Right lung (tissue), 5 donors: Measurements from ENCODE around the gene ARHGEF37. TPM values are rescaled to one million over a fixed set of nuclear protein-coding genes. Genes with fewer than 3 reads are reported as not detected.
"Not testable (repeated sequence)": the region's sequence is repeated elsewhere in the genome, so short reads cannot be mapped to it uniquely, and the experiment has no call there.

Experiments
- DNase-seq, 2 donors: peaks; one replicate each; pipeline ENCODE4 v3.0.0-alpha.2; 2013
- polyA plus RNA-seq, 5 donors: library from polyadenylated mRNA; unstranded; fragments of 120-200 nt; gene quantifications; one replicate each; pipeline versions ENCODE4 v1.2.1 to v1.2.3, GENCODE V29; 2013; ENCODE audit warnings: inconsistent platforms in 1 of 5, low replicate concordance in 1 of 5; ENCODE audit not compliant: insufficient read length in 5 of 5, insufficient read depth in 1 of 5

ARHGEF37 gene
- polyA plus RNA-seq, 5 donors = 4.2 to 6.2 (median 5.2) TPM

DNA sequence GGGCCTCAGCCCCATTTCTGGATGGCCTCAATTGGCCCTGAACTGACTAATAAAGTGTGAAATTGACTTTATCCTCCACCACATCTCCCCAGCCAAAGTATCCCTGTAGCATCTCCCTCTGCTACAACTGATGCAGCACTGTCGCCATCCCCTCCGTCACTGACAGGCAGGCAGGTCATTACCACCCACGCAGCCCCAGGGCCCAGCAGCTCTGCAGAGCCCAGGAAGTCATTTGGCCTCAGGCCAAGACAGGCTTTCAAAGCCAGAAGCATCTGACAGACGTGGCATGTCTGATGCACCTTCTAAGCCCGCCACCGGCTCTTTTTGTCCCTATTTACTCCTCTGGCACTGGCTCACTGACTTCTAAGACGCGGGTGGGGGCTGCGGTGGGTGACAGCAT is 65.3 kb downstream of the ARHGEF37 start:
- no peak for DNase-seq

DNA sequence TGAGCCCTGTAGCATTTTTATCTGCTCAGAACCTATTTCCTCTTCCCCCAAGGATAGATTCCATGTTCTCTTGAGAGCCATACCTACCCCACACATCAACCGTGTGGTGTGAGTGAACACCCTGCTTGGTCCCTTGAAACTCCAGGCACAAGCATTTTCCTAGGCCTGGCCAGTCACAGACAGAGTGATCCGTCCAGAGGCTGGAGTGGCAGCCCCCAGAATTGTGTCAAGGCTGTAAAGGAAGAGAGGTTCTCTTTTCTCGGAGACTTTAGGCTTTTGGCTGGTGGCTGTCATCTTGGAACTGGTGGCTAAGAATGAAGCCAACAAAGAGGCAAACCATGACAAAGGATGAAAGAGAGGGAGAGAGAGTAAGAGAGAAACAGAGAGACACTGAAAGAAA is 66.0 kb downstream of the ARHGEF37 start:
- no peak for DNase-seq

DNA sequence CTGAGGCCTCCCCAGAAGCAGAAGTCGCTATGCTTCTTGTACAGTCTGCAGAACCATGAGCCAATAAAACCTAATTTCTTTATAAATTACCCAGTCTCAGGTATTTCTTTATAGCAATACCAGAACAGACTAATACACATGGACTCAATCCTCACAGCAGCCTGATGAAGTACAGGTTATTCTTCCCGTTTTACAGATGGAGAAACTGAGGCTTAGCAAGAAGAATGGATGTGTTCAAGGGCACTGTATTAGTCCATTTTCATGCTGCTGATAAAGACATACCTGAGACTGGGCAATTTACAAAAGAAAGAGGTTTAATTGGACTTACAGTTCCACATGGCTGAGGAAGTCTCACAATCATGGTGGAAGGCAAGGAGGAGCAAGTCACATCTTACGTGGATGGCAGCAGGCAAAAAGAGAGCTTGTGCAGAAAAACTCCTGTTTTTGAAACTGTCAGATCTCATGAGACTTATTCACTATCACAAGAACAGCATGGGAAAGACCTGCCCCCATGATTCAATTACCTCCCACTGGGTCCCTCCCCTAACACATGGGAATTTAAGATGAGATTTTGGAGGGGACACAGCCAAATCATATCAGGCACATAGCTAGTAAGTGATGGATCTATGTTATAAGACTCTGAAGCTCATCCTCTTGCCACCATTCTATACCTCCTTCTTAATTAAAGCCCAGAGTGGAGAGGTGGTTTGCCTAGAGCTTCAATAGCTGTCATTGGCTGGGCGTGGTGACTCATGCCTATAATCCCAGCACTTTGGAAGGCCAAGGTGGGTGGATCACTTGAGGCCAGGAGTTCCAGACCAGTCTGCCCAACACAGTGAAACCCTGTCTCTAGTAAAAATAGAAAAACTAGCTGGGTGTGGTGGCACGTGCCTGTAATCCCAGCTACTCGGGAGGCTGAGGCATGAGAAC is 67.4 kb downstream of the ARHGEF37 start:
- DNase-seq = not testable (repeated sequence)

DNA sequence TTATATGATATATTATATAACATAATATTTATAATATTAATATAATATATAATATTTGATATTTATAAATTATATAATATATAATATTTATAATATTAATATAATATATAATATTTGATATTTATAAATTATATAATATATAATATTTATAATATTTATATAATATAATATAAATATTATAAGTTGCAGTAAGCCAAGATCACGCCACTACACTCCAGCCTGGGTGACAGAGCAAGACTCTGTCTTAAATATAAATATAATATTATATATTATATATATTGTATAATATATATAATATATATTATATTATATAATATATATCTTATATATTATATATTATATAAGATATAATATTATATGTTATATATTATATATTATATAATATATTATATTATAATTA is 68.4 kb downstream of the ARHGEF37 start:
- not testable (repeated sequence) for DNase-seq

DNA sequence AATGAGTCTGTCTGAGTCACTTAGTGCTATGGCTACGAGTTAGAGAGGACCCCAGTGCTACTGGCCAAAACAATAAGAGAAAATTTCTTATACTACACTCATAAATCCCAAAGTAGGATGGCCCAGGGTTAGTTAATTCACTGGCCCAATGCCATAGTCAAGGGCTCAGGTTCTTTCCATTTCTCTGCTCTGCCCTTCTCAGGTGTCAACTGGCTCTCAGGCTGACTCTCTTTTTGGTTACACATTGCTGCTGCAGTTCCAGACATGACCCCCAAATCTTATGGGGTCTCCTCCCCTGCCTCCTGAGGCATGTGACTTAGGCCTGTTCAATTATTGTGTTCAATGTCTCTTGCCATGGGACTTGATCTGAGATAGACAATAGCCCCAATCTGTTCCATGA is 70.4 kb downstream of the ARHGEF37 start:
- DNase-seq = no peak

DNA sequence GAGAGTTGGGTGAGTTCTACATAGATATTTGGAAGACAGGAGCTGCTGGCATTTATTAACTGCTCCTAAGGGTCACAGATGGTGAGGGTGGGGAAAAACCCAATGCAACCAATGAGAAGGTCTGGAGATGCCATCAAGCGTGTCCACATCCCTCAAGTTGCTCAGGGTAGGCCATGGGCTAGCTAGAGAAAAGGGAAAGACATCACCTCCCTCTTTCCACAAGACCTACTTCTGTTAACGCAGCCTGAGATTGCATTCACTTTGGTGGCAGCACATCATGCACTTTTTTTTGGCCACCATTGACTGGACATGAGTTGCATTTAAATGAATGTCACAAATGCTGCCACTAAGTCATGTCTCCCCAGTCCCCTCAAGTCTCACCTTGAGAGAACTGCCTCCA is 71.4 kb downstream of the ARHGEF37 start:
- no peak for DNase-seq

DNA sequence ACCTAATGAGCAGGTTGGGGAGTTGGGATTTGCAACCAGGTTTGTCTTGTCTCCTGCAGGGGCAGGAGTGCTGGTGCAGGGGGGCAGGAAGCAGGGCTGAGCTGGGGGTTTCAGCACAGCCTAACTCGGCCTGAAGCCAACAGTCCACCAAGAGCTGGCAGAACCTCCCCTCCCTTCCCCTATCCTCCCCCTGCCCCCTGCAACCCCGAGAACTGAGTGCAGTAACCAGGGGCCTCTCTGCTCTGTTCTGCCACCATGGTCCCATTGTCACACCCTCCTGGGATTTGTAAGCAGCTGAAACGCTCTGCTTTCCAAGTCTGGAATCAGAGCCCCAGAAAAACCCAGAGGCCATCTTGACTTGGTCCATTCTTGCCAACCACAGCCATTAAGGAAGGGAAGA is 72.9 kb downstream of the ARHGEF37 start:
- DNase-seq = no peak

DNA sequence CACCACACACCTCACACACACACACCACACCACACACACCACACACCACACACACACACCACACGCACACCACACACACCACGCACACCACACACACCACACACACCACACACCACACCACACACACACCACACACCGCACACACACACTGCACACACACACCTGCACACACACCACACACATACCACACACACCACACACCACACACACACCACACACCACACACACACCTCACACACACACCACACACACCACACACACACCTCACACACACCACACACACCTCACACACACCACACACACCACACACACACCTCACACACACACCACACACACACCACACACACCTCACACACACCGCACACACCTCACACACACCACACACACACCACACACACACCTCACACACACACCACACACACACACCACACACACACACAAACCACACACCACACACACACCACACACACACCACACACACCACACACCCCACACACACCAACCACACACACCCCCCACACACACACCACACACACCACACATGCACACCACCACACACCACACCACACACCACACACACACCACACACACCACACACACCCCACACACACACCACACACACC is 73.7 kb downstream of the ARHGEF37 start:
- no peak for DNase-seq

DNA sequence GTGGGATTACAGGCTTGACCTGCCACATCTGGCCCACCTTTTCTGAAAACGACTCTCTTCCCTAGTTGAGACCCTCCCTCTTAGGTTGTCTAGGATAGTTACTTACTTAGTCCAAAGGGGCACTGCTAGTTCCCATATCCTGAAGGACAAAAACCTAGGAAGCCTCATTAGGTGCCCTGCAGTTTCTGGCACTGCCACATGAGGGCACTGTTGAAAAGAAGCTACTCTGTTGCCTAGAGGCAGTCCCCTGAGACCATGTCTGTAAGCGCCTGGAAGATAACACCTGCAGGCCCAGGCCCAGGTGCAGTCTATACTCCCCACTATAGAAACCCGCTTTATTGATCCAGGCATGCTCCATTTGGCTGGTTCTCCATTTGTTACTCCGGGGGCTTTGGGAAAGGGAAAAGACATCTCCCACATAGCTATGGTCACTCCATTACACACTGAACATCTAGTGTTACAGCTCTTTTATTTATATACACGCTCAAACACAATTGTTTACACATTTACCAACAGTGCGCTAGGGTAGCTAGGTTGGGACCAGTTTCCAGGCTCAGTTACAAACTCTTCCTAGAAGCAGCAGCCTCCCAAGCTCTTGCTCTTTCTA is 75.4 kb downstream of the ARHGEF37 start:
- DNase-seq = no peak

DNA sequence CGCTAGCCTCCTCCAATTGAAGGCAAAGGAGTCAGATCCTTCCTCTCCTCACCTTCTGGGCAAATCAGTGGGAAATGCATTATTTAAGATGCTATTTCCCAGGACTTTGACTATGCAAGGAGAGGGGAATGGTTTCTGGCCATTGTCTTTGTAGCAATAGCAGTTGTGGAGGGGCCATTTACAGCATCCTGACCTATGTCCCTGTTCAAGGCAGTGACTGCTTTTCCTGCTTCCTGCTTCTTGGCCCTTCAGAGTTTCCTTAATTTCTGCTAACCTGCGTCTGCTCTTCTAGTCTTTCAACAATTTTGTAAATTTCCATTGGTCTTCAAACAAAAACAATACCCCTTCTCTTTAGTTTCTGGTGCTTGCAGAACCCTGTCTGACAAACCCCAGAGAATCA is 76.0 kb downstream of the ARHGEF37 start:
- DNase-seq = no peak

DNA sequence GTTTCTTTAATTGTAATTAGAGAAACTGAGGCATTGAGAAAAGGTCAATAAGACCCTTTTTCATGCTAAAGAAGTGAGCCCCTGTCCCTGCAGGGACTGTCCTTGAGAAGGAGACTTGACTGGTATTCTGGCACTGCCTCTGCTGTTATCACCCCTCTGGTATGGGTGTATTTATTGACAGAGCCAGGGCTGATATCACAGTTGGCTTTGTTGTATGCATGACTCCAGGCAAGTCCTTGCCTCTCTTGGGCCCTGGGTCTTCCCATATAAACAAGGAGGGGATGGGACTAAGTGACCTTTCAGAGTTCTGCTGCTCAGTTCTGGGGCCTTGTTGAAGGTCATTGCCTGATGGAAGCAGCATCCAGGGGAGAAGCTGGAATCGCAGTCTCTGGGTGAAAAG is 77.0 kb downstream of the ARHGEF37 start:
- DNase-seq = no peak

DNA sequence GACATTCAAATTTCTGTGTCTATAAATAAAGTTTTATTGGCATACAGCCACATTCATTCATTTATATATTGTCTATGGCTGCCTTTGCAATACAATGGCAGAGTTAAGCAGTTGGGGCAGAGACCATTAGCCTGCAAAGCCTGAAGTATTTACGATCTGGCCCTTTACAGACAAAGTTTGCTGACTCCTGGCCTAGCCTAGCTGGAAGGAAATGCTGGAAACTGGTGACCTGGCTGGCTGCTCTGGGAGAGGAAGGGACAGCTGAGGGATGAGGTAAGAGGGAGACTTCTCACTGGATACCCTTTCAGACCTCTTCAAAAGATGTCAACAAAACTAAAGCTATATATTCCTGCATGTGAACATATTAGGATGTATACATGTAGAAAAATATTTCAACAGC is 82.8 kb downstream of the ARHGEF37 start:
- DNase-seq = no peak

DNA sequence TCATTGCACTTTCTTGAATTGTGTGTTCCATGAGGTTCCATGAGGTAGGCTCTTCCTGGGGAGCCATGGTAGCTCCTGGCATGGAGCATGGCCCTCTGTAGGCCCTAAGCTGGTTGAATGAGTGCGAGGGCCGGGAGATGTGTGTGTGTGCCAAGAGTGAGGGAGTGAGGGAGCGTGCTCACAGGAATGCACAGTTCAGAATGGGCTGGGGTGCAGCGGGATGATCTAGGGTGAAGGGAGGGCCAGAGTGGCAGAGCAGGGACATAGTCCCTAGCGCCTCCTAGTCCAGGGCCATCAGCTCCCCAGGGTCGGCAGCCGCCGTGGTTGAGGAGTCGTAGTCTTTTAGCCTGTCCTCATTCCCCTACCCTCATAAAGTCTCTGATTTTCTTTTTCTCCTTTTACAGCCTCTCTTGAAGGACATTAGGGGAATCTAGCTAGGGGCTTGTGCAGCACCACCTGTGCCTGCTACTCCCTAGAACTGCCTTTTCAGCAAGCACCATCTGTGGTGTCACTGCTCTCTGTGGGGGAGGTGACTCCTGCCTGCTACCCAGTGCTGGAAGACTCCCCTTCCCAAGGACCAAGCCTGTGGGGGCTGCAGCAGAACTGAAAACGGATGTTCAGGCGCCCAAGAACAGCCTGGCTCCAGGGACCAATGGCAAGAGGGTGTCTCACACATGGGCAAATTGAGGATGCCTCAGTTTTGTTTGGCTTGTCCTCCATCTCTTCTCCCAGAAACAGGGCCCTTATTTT is 83.5 kb downstream of the ARHGEF37 start:
- DNase-seq = no peak

DNA sequence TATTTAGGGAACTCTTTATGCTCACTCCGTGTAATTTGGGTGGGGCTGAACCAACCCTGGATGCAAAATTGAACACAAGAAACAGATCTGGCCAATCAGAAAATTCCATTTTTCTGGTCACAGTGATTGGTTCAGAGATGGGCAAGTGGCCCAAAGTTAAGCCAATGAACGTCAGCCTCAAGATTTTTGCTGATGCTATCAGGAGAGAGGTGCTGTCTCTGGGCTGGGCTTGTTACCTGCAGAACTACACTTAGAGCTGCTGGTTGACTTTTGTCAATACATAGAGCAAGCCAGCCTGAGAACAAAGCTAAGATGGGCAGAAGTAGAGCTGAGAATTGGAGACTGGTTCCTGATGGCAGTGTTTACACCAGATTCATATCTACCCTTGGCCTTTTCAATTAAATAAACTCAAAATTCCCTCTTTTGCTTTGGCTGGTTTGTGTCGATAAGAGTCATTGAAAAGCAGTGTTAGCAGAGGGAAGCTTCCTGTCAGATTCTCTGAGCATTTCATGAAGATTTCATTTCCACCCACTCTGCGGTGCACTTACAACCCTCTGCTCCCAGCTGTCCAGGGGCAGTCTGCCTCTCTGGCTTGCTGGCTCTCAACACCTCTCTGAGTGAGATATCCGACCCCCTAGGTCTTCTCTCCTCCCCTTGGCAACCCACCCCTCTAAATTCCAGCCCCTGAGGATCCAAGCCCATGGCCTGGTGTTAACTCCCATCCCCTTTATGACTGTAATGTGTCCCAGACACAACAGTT is 84.3 kb downstream of the ARHGEF37 start:
- DNase-seq = no peak

DNA sequence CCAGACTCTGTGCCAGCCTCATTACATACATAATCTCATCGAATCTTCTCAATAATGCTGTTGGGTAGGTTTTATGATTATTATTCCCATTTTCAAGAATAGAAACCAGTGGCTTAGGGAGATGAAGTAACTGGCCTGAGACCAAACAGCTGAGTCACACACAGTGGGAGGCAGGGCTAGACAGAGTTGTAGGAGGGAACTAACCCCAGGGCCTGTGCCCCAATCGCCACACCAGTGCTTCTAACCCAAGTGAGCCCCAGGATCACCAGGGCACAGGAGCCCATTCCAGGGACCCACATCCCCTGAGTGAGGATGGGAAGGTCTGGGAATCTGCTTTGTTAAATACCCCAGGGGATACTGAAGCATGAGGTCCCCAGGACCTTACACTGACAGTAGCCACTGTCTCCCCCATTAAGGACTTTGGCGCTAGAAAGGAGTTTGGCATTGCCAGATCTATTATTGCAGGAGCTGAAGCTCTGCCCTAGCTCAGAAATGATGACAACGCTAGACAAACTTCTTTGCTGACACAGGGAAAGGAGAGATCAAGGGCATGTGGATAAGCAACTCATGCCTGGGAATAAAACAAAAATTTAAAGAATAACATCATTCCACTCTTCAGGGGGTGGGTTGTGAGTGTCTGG is 85.0 kb downstream of the ARHGEF37 start:
- DNase-seq = no peak

DNA sequence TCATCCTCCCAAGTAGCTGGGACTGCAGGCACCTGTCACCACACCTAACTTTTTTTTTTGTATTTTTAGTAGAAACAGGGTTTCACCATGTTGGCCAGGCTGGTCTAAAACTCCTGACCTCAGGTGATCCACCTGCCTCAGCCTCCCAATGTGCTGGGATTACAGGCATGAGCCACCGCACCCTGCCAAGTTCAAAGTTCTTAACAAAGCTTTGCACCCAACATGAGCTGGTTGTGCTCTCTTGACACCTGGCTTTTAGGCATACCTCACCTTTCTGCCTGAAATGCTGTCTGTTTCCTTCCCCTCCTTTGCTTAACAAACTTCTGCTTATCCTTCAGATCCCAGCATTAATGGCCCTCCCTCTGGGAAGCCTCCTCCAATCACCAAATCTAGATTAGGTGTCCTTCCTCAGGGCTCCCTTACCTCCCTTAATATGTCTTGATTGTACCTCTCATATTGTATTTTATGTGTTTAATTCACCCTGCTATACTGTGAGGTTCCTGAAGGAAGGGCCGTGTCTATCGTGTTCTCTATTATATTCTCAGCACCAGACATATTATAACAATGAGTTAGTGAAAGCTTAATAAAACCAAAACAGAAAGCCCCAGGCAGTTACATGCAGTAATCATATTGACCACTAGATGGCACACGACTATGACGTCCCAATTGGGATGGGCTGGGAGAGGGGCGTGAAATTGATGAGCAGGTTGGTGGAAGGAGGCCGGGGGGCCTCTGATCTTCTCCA is 86.0 kb downstream of the ARHGEF37 start:
- no peak for DNase-seq

DNA sequence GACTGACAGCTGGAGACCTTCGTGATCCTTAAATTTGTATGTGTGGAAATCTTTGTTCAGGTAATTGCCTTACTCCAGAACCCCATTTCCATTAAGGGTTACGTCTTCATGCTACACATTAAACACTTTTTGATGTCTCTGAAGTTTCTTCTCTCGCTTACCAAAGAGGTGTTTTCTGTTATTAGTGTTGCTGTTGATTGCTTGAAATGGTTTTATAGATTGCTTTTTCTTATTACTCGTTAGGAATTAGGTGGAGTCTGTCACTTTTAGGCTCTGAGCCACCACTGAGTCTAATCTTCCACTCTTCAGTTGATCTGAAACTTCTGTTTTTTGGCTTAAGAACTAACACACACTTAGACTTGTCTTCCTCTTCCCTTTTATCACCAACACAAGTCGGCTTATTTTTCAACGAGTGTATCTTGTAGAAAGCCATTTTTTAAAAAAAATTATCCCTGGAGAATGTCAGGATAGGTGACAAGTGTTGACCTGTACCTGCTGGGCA is 86.6 kb downstream of the ARHGEF37 start:
- DNase-seq = no peak

DNA sequence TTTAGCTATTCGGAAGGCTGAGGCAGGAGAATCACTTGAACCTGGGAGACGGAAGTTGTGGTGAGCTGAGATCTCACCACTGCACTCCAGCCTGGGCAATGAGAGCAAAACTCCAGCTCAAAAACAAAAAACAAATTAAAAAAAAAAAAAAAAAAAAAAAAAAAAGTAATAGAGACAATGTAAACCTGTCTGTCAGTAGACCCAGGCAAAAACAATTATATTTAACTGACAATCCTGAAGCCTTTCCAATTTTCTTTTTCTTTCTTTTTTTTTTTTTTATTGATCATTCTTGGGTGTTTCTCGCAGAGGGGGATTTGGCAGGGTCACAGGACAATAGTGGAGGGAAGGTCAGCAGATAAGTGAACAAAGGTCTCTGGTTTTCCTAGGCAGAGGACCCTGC is 88.0 kb downstream of the ARHGEF37 start:
- DNase-seq = not testable (repeated sequence)

DNA sequence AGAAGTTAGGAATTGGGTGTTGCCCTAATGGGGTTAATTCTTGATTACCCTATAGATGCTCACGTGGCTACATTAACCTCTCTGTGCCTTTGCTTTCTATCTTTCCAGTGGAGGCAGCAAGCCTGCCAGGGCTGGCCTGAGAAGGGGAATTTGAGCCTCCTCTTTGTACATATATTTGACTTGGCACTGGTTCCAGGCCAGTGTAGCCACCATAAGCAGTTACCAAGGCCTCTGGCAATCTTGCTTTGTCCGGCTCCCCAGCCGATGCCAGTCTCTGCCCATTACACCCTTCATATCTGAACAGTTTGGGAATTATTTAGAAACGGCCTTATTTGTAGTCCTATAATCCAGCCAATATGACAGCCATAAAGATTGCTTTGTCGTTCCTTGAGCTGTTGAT is 90.2 kb downstream of the ARHGEF37 start:
- no peak for DNase-seq
